Measurements from ENCODE around the gene PACRG. TPM values are rescaled to one million over a fixed set of nuclear protein-coding genes. Genes with fewer than 3 reads are reported as not detected.

The PACRG gene
- total and polyA plus RNA-seq, 4 donors = 0.47 to 3.8 (median 2.4) TPM

DNA sequence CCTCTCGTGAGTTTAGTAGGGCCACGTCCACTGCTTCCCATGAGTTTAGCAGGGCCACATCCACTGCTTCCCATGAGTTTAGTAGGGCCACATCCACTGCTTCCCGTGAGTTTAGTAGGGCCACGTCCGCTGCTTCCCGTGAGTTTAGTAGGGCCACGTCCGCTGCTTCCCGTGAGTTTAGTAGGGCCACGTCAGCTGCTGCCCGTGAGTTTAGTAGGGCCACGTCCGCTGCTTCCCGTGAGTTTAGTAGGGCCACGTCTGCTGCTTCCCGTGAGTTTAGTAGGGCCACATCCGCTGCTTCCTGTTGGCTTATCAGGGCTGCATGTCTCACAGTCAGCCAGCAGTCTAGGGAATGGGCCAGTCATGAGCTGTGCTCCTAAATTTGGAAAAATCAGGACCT is 573.1 kb downstream of the PACRG start:
- no peaks in the 10 kb centered on the region for H3K27me3 ChIP-seq (ENCODE audit: control insufficient read depth in 4 of 4, insufficient read depth in 4 of 4, low read length in 3 of 4)
- no peak overlapping the region for H3K27ac ChIP-seq (ENCODE audit: low read depth in 1 of 2, low read length in 2 of 2)
- H3K9me3 ChIP-seq (ENCODE audit: control insufficient read depth in 4 of 4, low read length in 3 of 4) = no peaks in the 10 kb centered on the region
- DNase-seq (ENCODE audit: low spot score) = no peak
- H3K4me1 ChIP-seq (ENCODE audit: control insufficient read depth in 4 of 4, insufficient read depth in 4 of 4, low read length in 3 of 4) = peaks cover 0 to 7% (median 3%) of the 10 kb centered on the region in 4 donors
- H3K4me3 ChIP-seq (ENCODE audit: low read depth in 1 of 3, low read length in 3 of 3) = no peak overlapping the region
- H3K9ac ChIP-seq (ENCODE audit: low read depth in 1 of 2, low read length in 2 of 2) = no peak overlapping the region
- WGBS = 81% methylated on average over 17 of the region's 17 CpGs
- TF ChIP-seq, protein P1, sequence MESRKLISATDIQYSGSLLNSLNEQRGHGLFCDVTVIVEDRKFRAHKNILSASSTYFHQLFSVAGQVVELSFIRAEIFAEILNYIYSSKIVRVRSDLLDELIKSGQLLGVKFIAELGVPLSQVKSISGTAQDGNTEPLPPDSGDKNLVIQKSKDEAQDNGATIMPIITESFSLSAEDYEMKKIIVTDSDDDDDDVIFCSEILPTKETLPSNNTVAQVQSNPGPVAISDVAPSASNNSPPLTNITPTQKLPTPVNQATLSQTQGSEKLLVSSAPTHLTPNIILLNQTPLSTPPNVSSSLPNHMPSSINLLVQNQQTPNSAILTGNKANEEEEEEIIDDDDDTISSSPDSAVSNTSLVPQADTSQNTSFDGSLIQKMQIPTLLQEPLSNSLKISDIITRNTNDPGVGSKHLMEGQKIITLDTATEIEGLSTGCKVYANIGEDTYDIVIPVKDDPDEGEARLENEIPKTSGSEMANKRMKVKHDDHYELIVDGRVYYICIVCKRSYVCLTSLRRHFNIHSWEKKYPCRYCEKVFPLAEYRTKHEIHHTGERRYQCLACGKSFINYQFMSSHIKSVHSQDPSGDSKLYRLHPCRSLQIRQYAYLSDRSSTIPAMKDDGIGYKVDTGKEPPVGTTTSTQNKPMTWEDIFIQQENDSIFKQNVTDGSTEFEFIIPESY (IDR thresholded peaks at IDR 0.05) = no peak
- TF ChIP-seq SP1 (IDR thresholded peaks at IDR 0.05) = no peak
- no peak for TF ChIP-seq RXRA (IDR thresholded peaks at IDR 0.05)
- TF ChIP-seq YY1 (IDR thresholded peaks at IDR 0.05) = no peak
- TF ChIP-seq, protein P2, sequence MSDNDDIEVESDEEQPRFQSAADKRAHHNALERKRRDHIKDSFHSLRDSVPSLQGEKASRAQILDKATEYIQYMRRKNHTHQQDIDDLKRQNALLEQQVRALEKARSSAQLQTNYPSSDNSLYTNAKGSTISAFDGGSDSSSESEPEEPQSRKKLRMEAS (IDR thresholded peaks at IDR 0.05) = no peak
- TF ChIP-seq HNF4A (conservative IDR thresholded peaks at IDR 0.05) = no peak
- TF ChIP-seq NR2F2 (IDR thresholded peaks at IDR 0.05) = no peak
- no peak for TF ChIP-seq FOXA1 (IDR thresholded peaks at IDR 0.05)
- TF ChIP-seq EGR1 (IDR thresholded peaks at IDR 0.05; ENCODE audit: low read depth in 2 of 2) = no peak
- TF ChIP-seq, protein P3, sequence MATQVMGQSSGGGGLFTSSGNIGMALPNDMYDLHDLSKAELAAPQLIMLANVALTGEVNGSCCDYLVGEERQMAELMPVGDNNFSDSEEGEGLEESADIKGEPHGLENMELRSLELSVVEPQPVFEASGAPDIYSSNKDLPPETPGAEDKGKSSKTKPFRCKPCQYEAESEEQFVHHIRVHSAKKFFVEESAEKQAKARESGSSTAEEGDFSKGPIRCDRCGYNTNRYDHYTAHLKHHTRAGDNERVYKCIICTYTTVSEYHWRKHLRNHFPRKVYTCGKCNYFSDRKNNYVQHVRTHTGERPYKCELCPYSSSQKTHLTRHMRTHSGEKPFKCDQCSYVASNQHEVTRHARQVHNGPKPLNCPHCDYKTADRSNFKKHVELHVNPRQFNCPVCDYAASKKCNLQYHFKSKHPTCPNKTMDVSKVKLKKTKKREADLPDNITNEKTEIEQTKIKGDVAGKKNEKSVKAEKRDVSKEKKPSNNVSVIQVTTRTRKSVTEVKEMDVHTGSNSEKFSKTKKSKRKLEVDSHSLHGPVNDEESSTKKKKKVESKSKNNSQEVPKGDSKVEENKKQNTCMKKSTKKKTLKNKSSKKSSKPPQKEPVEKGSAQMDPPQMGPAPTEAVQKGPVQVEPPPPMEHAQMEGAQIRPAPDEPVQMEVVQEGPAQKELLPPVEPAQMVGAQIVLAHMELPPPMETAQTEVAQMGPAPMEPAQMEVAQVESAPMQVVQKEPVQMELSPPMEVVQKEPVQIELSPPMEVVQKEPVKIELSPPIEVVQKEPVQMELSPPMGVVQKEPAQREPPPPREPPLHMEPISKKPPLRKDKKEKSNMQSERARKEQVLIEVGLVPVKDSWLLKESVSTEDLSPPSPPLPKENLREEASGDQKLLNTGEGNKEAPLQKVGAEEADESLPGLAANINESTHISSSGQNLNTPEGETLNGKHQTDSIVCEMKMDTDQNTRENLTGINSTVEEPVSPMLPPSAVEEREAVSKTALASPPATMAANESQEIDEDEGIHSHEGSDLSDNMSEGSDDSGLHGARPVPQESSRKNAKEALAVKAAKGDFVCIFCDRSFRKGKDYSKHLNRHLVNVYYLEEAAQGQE (IDR thresholded peaks at IDR 0.05) = no peak
- TF ChIP-seq FOXA2 (IDR thresholded peaks at IDR 0.05) = no peak
- no peak for TF ChIP-seq RAD21 (IDR thresholded peaks at IDR 0.05)
- no peak for TF ChIP-seq JUND (IDR thresholded peaks at IDR 0.05)
- TF ChIP-seq TAF1 (conservative IDR thresholded peaks at IDR 0.05) = no peak
- no peak for TF ChIP-seq HNF4G (IDR thresholded peaks at IDR 0.05)
- TF ChIP-seq, protein P4, sequence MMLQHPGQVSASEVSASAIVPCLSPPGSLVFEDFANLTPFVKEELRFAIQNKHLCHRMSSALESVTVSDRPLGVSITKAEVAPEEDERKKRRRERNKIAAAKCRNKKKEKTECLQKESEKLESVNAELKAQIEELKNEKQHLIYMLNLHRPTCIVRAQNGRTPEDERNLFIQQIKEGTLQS (IDR thresholded peaks at IDR 0.05) = no peak
- TF ChIP-seq, protein P5, sequence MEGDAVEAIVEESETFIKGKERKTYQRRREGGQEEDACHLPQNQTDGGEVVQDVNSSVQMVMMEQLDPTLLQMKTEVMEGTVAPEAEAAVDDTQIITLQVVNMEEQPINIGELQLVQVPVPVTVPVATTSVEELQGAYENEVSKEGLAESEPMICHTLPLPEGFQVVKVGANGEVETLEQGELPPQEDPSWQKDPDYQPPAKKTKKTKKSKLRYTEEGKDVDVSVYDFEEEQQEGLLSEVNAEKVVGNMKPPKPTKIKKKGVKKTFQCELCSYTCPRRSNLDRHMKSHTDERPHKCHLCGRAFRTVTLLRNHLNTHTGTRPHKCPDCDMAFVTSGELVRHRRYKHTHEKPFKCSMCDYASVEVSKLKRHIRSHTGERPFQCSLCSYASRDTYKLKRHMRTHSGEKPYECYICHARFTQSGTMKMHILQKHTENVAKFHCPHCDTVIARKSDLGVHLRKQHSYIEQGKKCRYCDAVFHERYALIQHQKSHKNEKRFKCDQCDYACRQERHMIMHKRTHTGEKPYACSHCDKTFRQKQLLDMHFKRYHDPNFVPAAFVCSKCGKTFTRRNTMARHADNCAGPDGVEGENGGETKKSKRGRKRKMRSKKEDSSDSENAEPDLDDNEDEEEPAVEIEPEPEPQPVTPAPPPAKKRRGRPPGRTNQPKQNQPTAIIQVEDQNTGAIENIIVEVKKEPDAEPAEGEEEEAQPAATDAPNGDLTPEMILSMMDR (IDR thresholded peaks at IDR 0.05; ENCODE audit: low read depth, low read length, missing input control) = no peak
- TF ChIP-seq GABPA (IDR thresholded peaks at IDR 0.05 in 1 of 2, conservative IDR thresholded peaks at IDR 0.05 in 1 of 2) = no peak
- H3K36me3 ChIP-seq (ENCODE audit: control insufficient read depth in 4 of 4, insufficient read depth in 3 of 4, low read depth in 1 of 4, low read length in 3 of 4) = no peaks in the 10 kb centered on the region
